ENCODE measurements around the gene TSPAN18. TPM values are rescaled to one million over a fixed set of nuclear protein-coding genes. Genes with fewer than 3 reads are reported as not detected.

Gene TSPAN18
- total and polyA plus RNA-seq, 2 of the 8 experiments (the other 6 are each of a cell fraction or from before 2014, with no cell fraction given) = 5.2 to 10.2 TPM

- no peak for TF ChIP-seq CHD7 (IDR thresholded peaks at IDR 0.05; ENCODE audit: insufficient replicate concordance, low read length)
- TF ChIP-seq CBX5 (IDR thresholded peaks at IDR 0.05; ENCODE audit: low read depth, low read length) = no peak
- TF ChIP-seq, protein P1, sequence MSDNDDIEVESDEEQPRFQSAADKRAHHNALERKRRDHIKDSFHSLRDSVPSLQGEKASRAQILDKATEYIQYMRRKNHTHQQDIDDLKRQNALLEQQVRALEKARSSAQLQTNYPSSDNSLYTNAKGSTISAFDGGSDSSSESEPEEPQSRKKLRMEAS (IDR thresholded peaks at IDR 0.05) = no peak
- no peak for TF ChIP-seq ZNF274 (IDR thresholded peaks at IDR 0.05; ENCODE audit: borderline replicate concordance, extremely low read depth, low read length)
- no peak for TF ChIP-seq SIX5 (IDR thresholded peaks at IDR 0.05; ENCODE audit: low read depth, low read length)
- TF ChIP-seq, protein P2, sequence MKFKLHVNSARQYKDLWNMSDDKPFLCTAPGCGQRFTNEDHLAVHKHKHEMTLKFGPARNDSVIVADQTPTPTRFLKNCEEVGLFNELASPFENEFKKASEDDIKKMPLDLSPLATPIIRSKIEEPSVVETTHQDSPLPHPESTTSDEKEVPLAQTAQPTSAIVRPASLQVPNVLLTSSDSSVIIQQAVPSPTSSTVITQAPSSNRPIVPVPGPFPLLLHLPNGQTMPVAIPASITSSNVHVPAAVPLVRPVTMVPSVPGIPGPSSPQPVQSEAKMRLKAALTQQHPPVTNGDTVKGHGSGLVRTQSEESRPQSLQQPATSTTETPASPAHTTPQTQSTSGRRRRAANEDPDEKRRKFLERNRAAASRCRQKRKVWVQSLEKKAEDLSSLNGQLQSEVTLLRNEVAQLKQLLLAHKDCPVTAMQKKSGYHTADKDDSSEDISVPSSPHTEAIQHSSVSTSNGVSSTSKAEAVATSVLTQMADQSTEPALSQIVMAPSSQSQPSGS (IDR thresholded peaks at IDR 0.05; ENCODE audit: low read length) = no peak
- TF ChIP-seq, protein P3, sequence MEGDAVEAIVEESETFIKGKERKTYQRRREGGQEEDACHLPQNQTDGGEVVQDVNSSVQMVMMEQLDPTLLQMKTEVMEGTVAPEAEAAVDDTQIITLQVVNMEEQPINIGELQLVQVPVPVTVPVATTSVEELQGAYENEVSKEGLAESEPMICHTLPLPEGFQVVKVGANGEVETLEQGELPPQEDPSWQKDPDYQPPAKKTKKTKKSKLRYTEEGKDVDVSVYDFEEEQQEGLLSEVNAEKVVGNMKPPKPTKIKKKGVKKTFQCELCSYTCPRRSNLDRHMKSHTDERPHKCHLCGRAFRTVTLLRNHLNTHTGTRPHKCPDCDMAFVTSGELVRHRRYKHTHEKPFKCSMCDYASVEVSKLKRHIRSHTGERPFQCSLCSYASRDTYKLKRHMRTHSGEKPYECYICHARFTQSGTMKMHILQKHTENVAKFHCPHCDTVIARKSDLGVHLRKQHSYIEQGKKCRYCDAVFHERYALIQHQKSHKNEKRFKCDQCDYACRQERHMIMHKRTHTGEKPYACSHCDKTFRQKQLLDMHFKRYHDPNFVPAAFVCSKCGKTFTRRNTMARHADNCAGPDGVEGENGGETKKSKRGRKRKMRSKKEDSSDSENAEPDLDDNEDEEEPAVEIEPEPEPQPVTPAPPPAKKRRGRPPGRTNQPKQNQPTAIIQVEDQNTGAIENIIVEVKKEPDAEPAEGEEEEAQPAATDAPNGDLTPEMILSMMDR (IDR thresholded peaks at IDR 0.05; ENCODE audit: control extremely low read depth in 1 of 3, insufficient read depth in 1 of 3, low read depth in 1 of 3, low read length in 3 of 3) = no peak
Observed at GRCh38 chr11:44790211-44790610, 63.4 kb downstream of the TSPAN18 start (continued).
